ENCODE results near the gene CYTL1.
"Not testable (repeated sequence)": the region's sequence is repeated elsewhere in the genome, so short reads cannot be mapped to it uniquely, and the experiment has no call there.

Gene CYTL1

GRCh38 chr4:5032813-5033212, 13.6 kb upstream of the CYTL1 start:
- no peak for DNase-seq

GRCh38 chr4:5030927-5031326, 11.7 kb upstream of the CYTL1 start:
- no peak for DNase-seq

DNA sequence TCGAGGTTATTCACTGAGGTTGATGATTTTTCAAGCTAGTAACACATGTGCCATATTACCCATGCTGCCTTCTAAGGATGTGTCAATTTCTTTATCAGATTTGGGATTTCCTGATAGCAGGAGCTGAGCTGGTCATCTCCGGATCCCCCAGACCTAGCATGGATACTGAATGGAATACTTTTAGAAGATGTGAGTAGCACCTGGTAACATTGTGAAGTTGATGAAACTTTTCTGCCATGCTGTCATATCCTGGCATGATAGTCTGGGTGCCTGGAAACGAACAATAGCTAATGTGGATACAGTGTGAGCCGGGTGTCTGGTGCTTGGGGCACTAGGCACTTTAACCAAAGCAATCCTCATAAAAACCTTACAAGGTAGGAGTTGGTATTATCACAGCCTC, 11.0 kb upstream of the CYTL1 start:
- no peak for DNase-seq

GRCh38 chr4:5029447-5029846, 10.2 kb upstream of the CYTL1 start:
- no peak for DNase-seq

DNA sequence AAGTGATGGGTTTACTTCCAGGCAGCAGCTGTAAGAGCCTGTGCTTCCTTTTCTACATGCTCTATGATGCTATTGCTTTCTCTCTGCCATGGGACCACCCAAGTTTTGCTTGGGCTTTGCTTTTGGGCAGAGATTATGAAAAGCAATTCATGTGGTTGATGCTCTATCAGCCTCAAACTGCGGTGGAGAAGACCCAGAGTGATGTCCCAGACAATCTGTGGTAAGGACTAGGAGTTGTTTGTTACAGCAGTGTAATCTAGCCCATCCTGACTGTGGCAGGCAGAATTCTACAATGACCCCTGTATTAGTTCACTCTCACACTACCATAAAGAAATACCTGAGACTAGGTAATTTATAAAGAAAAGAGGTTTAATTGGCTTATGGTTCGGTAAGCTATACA, 9.2 kb upstream of the CYTL1 start:
- DNase-seq: no peak

DNA sequence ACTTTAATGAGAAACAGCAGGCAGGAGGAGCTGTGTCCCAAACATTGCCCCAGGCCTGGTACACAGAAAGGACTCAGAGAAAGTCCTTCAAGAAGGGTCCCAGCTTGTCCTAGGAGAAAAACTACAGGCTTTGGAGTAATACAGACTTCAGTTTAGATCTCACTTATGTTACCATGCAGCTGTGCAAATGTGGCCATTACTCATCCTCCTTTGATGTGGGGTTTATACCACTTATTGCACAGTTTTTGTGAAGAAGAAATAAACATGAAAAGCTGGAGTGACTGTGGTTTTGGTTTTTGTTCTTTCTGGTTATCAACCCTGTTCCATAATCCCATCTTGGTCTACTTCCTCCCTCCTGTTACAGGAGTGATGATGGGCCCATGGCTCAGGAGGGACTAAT, 8.1 kb upstream of the CYTL1 start:
- DNase-seq: no peak

- DNase-seq: no peak
Measured at GRCh38 chr4:5026371-5026770, 7.1 kb upstream of the CYTL1 start.

- no peak for DNase-seq
Measured at GRCh38 chr4:5024673-5025072, 5.4 kb upstream of the CYTL1 start.

GRCh38 chr4:5021546-5021945, 2.3 kb upstream of the CYTL1 start:
- DNase-seq: no peak

- no peak for DNase-seq
Measured at GRCh38 chr4:5020341-5020740, 1.1 kb upstream of the CYTL1 start.

DNA sequence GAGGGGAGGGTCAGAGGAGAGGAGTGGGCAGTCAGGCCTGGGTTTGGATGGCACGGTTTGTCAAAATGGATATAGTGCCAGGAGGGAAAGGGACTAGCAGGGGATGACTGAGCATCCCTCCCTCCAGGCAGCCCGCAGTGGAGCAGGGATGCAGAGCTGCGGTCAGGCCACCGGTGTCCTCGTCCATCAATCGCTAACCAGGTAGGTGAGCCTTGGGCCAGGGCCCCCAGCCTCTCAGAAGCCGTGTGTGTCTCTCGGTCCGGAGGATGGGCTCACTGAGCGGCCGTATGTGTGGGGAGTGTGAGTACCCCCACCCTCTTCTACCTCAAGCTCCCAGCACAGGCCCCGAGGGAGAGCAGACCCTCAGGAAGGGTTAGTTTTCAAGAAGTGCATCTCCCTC, 538 bp upstream of the CYTL1 start:
- DNase-seq: no peak

- no peak for DNase-seq
Measured at GRCh38 chr4:5018603-5019002, 655 bp downstream of the CYTL1 start.

DNA sequence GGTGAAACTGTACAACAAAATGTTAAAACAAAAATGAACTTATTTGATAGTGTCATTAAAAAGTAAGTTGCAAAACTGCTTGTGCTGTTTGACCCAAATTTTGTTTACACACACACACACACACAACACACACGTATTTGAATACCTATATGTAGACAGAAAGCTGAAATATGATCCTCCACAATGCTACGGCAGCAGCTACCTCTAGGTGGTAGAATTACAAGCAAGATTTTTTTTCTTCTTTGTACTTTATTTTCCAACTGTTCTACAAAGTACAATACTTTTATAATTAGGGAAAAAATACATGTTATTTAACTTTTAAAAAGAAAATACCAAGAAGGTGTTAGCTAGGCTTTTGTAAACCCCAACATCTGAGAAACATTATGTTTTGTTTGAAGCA, 1.2 kb downstream of the CYTL1 start:
- no peak for DNase-seq

GRCh38 chr4:5014007-5014682, 5.1 kb downstream of the CYTL1 start:
- DNase-seq: no peak

DNA sequence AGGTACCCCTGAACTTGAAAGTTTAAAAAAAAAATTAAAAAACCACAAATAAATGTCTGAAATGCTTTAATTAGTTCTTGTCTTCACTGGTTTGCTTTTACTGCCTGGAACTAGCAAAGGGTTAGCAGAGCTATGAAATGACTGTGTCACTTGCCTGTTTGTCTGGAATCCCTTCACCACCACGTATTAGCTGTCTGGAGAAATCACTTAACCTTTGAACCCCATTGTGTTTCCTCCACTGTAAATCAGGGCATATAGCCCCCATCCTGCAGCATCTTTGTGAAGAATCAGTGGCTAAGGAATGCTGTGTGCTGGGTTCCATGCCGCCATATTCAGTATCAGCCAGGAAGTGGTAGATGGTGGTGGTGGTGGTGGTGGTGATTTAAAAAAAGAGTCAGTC, 6.3 kb downstream of the CYTL1 start:
- no peak for DNase-seq

DNA sequence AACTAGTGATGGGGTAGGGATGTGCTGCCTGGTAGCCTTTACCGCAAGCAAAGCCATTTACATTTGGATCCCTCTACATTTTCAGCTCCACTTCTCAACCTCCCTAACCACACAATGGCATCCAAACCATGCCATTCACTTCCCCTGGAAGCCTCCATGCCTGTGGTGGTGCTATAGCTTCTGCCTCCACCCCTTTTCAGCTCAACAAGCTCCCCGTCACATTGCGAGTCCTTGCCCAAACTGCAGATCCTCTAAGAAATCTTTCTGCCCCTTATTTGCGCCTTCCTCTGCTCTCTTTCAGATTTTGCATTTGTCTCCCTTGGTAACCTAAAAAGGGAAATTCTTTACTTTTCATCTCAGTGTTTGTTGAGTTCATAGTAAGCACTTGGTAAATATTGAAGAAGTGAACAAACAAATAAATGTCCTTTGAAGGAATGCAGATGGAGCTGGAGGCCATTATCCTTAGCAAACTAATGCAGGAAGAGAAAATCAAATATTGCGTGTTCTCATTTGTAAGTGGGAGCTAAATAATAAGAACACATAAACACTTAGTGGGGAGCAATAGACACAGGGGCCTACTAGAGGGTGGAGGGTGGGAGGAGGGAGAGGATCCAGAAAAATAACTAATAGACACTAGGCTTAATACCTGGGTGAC, 6.9 kb downstream of the CYTL1 start:
- no peak for DNase-seq

GRCh38 chr4:5010984-5011383, 8.3 kb downstream of the CYTL1 start:
- DNase-seq: no peak

DNA sequence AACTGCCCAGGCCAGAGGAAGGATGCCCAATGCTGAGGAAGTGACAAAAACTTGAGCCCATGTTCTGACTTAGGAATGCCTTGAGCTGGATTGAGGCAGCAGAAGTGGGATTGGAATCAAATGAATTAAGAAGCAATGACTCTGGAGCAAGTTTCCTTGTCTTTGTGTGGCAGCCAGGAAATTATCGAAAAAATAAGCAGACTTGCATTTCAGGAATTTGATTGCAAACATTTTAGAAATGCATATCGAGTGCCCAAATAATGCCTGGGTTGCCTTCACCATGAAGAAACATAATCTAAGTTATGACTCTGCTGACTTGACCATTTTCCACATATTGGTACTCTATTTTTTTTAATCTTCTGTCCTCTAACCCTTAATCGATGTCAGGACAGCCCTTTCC, 9.5 kb downstream of the CYTL1 start:
- DNase-seq: no peak

DNA sequence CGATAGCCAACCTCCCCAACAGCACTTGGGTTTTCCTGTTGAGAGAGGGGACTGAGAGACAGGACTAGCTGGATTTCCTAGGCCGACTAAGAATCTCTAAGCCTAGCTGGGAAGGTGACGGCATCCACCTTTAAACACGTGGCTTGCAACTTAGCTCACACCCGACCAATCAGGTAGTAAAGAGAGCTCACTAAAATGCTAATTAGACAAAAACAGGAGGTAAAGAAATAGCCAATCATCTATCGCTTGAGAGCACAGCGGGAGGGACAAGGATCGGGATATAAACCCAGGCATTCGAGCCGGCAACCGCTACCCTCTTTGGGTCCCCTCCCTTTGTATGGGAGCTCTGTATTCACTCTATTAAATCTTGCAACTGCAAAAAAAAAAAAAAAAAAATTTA, 12.3 kb downstream of the CYTL1 start:
- DNase-seq: not testable (repeated sequence)

DNA sequence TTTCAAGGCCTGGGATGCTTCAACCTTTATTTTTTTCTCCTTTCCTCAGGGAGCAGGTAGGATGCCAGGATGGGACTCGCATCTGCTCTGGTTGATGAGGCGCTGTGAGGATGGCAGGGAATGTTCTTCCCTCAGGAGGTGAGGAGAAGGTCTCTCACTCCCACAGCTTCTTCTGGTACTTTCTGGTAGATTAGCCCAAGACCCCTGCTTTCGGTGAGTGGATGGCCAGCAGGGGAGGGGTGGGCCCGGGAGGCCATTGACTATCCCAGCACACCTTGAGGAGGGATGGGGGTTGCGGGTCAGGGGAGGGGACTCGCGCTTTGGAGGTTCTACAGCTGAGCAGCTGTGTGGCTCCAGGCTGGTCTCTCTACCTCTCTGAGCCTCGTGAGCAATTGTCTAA, 14.8 kb downstream of the CYTL1 start:
- DNase-seq: no peak

DNA sequence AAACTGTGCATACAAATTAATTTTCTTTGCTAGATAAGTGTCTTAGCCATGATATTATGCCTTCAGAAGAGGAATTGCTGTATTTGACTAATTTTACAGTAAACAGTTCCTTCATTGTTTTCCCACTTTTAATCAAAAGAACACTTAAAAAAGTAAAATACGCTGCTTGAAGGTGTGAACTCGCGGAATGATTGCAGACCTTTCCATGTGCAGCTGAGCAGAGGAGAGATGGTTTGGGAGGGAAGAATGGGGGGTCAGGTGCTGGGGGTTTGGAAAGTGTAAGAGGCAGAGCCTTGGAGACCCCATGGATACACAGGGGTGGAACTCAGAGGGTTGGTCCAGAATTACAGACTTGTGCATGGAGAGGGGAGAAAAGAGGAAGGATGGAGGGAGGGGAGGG, 15.3 kb downstream of the CYTL1 start:
- DNase-seq: no peak

DNA sequence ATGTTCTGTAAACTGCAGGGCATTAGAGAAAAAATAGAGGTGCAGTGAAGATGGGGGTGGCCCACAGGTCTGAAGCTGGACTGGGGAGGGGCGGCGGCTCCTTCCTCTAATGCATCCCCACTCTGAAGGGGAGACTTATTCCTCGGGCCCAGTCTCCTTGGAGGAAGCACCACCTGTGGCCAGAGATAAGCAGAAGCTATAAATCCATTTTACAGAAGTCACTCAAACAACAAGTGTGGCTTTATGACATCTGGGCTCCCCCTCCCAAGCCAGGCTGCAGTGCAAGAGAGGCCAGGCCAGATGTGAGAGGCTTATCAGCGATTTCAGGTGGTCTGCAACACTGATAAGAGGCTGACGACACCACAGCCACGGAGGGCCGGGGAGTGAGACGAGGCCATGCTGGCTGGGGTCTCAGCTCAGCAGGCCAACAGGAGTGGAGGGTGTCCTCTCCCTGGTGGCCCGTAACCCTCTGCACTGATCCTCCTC, 15.8 kb downstream of the CYTL1 start:
- no peak for DNase-seq

- DNase-seq: not testable (repeated sequence)
Measured at GRCh38 chr4:5001641-5002040, 17.6 kb downstream of the CYTL1 start.

- not testable (repeated sequence) for DNase-seq
Measured at GRCh38 chr4:4996935-4997334, 22.3 kb downstream of the CYTL1 start.

DNA sequence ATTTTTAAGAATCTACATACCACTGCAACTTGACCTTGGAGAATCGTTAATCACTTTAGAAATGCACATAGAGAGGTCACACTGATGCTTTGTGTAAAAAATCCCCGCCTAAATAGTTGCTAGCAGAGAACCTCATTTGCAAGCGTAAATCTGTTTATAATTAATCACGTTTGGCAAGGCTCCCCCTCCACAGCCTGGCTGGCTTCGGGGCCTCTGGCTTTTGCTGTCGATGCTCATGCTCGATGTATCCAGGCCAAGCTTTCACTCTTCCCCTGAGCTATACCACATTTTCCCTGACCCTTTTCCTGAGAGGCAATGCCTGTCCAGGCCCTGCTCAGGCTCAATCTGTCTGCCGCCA, 23.4 kb downstream of the CYTL1 start:
- DNase-seq: no peak

All from NCI-H748 treated with DMSO at 0.1 percent for 48 hours (cell line).